Rectal smooth muscle tissue (tissue), 1 donor: Measurements from ENCODE around the gene NUDT1.

Experiments
- H3K27ac ChIP-seq: one replicate; pipeline ENCODE4 v1.7.0; 2013; ENCODE audit warnings: low read depth, low read length, inconsistent platforms
- H3K27me3 ChIP-seq: one replicate; pipeline ENCODE4 v1.7.0; 2013; ENCODE audit warnings: low read length; ENCODE audit not compliant: control insufficient read depth, insufficient read depth
- H3K36me3 ChIP-seq: one replicate; pipeline ENCODE4 v1.7.0; 2013; ENCODE audit warnings: low read length; ENCODE audit not compliant: control insufficient read depth, insufficient read depth
- H3K4me1 ChIP-seq: one replicate; pipeline ENCODE4 v1.7.0; 2013; ENCODE audit warnings: low read length; ENCODE audit not compliant: control insufficient read depth, insufficient read depth
- H3K4me3 ChIP-seq: one replicate; pipeline ENCODE4 v1.7.0; 2013; ENCODE audit warnings: low read length
- H3K9ac ChIP-seq: one replicate; pipeline ENCODE4 v1.7.0; 2013; ENCODE audit warnings: low read length

NUDT1 gene

DNA sequence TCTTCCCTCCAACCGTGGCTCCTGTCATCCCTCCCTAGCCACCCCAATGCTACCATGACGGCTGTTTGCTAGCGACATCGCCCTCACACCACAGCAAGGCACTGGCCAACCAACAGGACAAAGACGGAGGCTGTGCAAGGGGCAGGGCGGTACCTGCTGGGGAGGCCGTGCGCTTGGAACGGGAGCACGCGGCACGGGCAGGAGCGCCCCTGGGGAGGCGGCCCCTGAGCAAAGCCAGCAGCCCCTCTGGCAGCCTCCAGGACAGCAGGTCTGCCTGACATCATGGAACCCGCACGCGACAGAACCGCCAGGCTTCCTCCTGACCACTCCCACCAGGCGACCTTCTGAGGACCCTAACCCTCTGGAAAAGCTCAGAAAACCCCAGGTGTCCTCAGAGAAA, 22.0 kb upstream of the NUDT1 start:
- Histone ChIP-seq H3K27ac (no peak overlapping the region), H3K9ac (no peak overlapping the region), H3K36me3 (peaks cover 26% of the 10 kb centered on the region), H3K27me3 (no peaks in the 10 kb centered on the region), H3K4me3 (no peak overlapping the region), H3K4me1 (no peaks in the 10 kb centered on the region)

GRCh38 chr7:2220506-2220905, 21.5 kb upstream of the NUDT1 start:
- H3K4me1 ChIP-seq = no peaks in the 10 kb centered on the region

GRCh38 chr7:2220954-2221353, 21.1 kb upstream of the NUDT1 start:
- H3K4me1 ChIP-seq = no peaks in the 10 kb centered on the region
- no peak overlapping the region for H3K27ac ChIP-seq
- H3K27me3 ChIP-seq = no peaks in the 10 kb centered on the region
- peaks cover 22% of the 10 kb centered on the region for H3K36me3 ChIP-seq
- no peak overlapping the region for H3K9ac ChIP-seq
- H3K4me3 ChIP-seq = no peak overlapping the region

More at GRCh38 chr7:2220506-2220905, 21.5 kb upstream of the NUDT1 start:
- Histone ChIP-seq H3K27ac (no peak overlapping the region), H3K4me3 (no peak overlapping the region), H3K9ac (no peak overlapping the region), H3K27me3 (no peaks in the 10 kb centered on the region), H3K36me3 (peaks cover 24% of the 10 kb centered on the region)

DNA sequence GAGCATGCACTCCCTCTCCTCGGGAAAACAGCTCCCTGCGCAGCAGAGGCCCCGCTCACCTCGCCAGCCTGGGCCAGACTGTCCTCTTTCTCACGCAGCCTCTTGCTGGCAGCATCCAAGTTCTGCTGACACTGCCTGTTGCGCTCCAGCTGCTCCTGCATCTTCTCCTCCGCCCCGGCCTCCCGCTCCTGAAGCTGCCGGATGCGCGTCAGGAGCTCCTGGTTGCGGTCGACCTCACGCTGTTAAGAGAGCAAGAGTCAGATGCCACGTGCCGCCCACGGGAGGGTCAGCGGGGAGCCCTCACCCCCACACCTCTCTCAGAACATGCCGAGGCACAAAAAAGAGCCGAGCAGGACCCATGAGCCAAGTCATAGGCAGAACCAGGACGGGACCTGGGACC, 19.5 kb upstream of the NUDT1 start:
- H3K27me3 ChIP-seq = no peaks in the 10 kb centered on the region
- no peak overlapping the region for H3K9ac ChIP-seq
- peaks cover 13% of the 10 kb centered on the region for H3K36me3 ChIP-seq
- no peak overlapping the region for H3K4me3 ChIP-seq
- no peaks in the 10 kb centered on the region for H3K4me1 ChIP-seq
- no peak overlapping the region for H3K27ac ChIP-seq

- Histone ChIP-seq H3K27ac (no peak overlapping the region), H3K9ac (no peak overlapping the region), H3K4me3 (no peak overlapping the region), H3K4me1 (no peaks in the 10 kb centered on the region), H3K27me3 (no peaks in the 10 kb centered on the region), H3K36me3 (peaks cover 10% of the 10 kb centered on the region)
Observed at GRCh38 chr7:2223321-2223720, 18.7 kb upstream of the NUDT1 start.

DNA sequence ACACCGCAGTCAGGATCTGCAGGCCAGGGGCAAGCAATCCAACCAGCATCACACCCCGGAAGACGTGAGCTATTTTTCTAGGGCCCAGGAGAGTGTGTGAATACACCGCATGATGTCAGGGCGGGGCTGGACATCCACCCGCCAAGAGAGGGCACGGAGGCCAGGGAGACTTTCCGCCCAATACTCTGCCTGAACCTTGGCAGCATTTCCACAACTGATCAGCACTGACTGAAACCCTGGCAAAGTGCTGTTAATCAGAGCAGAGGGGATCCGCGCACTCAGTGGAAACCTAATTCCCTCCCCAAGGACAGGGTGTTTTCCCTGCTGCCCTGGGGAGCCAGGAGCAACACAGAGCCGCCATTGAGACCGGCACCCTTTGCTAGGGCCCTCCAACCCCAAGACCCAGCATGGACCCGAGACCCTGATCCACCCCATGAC, 17.5 kb upstream of the NUDT1 start:
- no peaks in the 10 kb centered on the region for H3K4me1 ChIP-seq
- H3K27ac ChIP-seq = no peak overlapping the region
- peaks cover 10% of the 10 kb centered on the region for H3K36me3 ChIP-seq
- H3K9ac ChIP-seq = no peak overlapping the region
- no peak overlapping the region for H3K4me3 ChIP-seq
- H3K27me3 ChIP-seq = no peaks in the 10 kb centered on the region

- H3K36me3 ChIP-seq = peaks cover 12% of the 10 kb centered on the region
Observed at GRCh38 chr7:2224934-2225333, 17.1 kb upstream of the NUDT1 start.

DNA sequence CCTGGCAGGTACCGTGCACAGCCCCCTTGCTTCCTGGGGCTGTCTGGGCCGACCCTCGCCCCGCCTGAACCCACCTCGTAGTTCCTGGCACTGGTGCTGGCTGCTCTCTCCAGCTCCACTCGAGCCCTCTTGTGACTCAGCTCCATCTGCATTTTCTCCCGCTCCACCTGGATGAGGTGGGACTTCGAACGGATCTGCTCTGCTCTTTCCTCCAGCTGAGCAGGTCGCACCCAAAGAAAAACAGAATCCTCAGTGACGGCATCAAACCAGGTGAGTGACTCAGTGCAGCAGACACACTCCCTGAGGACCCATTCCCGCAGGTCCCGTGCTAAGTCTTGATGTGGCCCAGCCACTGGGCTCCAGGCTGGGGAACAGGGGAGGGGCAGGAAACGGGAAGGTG, 16.7 kb upstream of the NUDT1 start:
- no peak overlapping the region for H3K27ac ChIP-seq
- no peak overlapping the region for H3K4me3 ChIP-seq
- no peaks in the 10 kb centered on the region for H3K4me1 ChIP-seq
- H3K27me3 ChIP-seq = no peaks in the 10 kb centered on the region
- no peak overlapping the region for H3K9ac ChIP-seq
- peaks cover 14% of the 10 kb centered on the region for H3K36me3 ChIP-seq

More at GRCh38 chr7:2224934-2225333, 17.1 kb upstream of the NUDT1 start:
- Histone ChIP-seq H3K4me3 (no peak overlapping the region), H3K9ac (no peak overlapping the region), H3K27ac (no peak overlapping the region), H3K4me1 (no peaks in the 10 kb centered on the region), H3K27me3 (no peaks in the 10 kb centered on the region)

DNA sequence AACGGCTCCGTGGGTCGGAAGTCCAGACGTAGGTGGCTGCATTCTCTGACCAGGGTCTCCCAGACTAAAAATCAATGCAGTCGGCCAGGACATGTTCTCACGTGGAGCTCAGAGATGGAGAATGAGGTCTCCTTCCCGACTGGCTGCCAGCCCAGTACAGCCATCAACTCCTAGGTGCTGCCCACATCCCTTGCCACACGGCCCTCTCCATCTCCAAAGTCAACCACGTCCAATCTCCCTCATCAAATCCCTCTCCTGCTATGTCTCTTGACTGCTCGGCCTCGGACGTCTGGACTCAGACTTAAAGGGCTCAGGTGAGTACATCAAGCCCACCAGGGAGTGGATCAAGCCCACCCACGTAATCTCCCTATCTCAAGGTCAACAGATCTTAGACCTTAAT, 16.2 kb upstream of the NUDT1 start:
- H3K9ac ChIP-seq = no peak overlapping the region
- no peaks in the 10 kb centered on the region for H3K27me3 ChIP-seq
- H3K27ac ChIP-seq = no peak overlapping the region
- H3K4me1 ChIP-seq = no peaks in the 10 kb centered on the region
- peaks cover 14% of the 10 kb centered on the region for H3K36me3 ChIP-seq
- no peak overlapping the region for H3K4me3 ChIP-seq

DNA sequence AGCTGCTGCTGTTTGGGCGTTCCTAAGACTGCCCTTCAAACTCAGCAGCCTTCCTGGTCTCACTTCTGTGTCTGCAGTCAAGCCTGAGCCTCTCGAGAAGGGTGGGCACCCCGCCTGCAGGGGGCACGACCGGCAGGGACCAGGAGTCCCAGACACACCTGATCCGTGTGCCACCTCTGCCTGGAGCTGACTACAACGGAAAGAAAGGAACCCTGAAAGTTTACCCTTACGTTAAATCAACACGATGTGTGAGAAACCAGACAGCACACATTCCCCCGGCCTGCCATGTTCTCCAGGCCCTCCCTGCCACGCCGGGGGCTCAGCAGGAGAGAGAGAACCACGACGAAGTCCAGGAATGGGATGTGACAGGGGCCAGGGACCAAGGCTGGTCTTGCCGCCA, 14.3 kb upstream of the NUDT1 start:
- Histone ChIP-seq H3K9ac (no peak overlapping the region), H3K4me1 (peaks cover 3% of the 10 kb centered on the region), H3K27me3 (no peaks in the 10 kb centered on the region), H3K4me3 (no peak overlapping the region), H3K36me3 (peaks cover 10% of the 10 kb centered on the region), H3K27ac (no peak overlapping the region)

- Histone ChIP-seq H3K4me1 (peaks cover 3% of the 10 kb centered on the region), H3K9ac (no peak overlapping the region), H3K27me3 (no peaks in the 10 kb centered on the region), H3K4me3 (no peak overlapping the region), H3K27ac (no peak overlapping the region), H3K36me3 (peaks cover 10% of the 10 kb centered on the region)
Observed at GRCh38 chr7:2228921-2229320, 13.1 kb upstream of the NUDT1 start.

DNA sequence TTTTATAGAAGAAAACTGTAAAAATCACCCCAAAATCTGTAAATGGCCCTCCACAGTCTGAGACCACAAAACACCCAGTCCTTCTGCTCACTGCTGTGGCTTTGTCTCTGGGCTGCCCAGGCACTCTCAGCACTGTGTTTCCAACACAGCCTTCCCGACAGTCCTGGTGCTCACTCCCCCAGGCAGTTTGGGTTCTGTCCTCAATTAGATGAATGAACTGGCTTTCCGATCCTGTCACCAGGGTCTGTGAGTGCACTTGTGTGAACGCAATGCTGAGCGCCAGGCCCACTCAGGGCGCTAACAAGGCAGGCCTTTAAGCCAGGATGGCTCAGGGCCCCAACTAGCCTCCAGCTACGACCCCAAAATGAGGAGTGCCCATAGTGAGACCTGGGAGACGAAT, 12.6 kb upstream of the NUDT1 start:
- H3K27ac ChIP-seq = no peak overlapping the region
- no peaks in the 10 kb centered on the region for H3K27me3 ChIP-seq
- peaks cover 10% of the 10 kb centered on the region for H3K36me3 ChIP-seq
- peaks cover 3% of the 10 kb centered on the region for H3K4me1 ChIP-seq
- H3K4me3 ChIP-seq = no peak overlapping the region
- no peak overlapping the region for H3K9ac ChIP-seq

DNA sequence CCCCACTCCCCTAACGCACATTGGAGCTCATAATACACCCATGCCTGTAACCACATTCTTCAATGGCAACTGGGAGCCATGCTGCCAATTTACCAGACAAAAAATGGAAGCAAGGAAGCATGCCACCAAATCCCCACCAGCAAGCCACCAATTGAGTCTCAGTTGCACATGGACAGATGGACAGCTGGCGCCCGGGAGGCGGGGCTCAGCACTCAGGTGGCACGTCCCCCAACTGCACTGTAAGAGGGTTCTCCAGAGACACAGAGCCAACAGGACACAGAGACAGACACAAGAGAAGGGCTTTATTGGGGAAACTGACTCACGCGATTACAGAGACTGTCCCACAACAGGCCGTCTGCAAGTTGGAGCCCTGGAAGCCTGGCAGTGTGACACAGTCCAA, 11.8 kb upstream of the NUDT1 start:
- H3K36me3 ChIP-seq = peaks cover 11% of the 10 kb centered on the region
- H3K27me3 ChIP-seq = no peaks in the 10 kb centered on the region
- no peak overlapping the region for H3K27ac ChIP-seq
- peaks cover 3% of the 10 kb centered on the region for H3K4me1 ChIP-seq
- H3K9ac ChIP-seq = no peak overlapping the region
- no peak overlapping the region for H3K4me3 ChIP-seq
